Measurements from ENCODE around the gene ERFL.

Gene ERFL

GRCh38 chr19:41932720-41933332, 4.6 kb upstream of the ERFL start:
- no peak overlapping the region for H3K27ac ChIP-seq (ENCODE audit: extremely low read depth, low read depth, low read length)
- TF ChIP-seq ZNF16 (tag by site-specific recombination; IDR thresholded peaks at IDR 0.05; ENCODE audit: low read depth) (no peak), ZFHX2 (tag by site-specific recombination; conservative IDR thresholded peaks at IDR 0.05) (peak; percentile 34), ZNF596 (tag by site-specific recombination; IDR thresholded peaks at IDR 0.05) (0 out of 2 replicates have a peak, but pooled peaks have one; percentile 3), ZNF366 (tag by site-specific recombination; conservative IDR thresholded peaks at IDR 0.05) (peak; percentile 13; the same call in 1 of the 2 replicates), EGR2 (tag by site-specific recombination; IDR thresholded peaks at IDR 0.05; ENCODE audit: low read depth) (0 out of 2 replicates have a peak, but pooled peaks have one; percentile 57)
- peaks cover 7% of the 10 kb centered on the region for H3K4me1 ChIP-seq (ENCODE audit: control insufficient read depth, insufficient read depth, low read length)
- CTCF ChIA-PET, result interaction anchor here (0.5 to 3.5 kb wide), 5 partner anchors 12 to 241 kb away, joined by 3 to 22 read pairs (median 3); no protein-coding TSS in a partner anchor
- POLR2A ChIA-PET, result no interaction called here
- H3K4me3 ChIP-seq (ENCODE audit: low read depth, low read length), result no peak overlapping the region
- H3K36me3 ChIP-seq (ENCODE audit: control insufficient read depth in 2 of 2, insufficient read depth in 1 of 2, low read length in 2 of 2), result no peaks in the 10 kb centered on the region
- H3K9me3 ChIP-seq (ENCODE audit: control insufficient read depth, insufficient read depth, low read depth, low read length), result no peaks in the 10 kb centered on the region

GRCh38 chr19:41932259-41932719, 4.0 kb upstream of the ERFL start:
- ChIA-PET CTCF (interaction anchor here (0.9 to 3.5 kb wide), 3 partner anchors 18 to 59 kb away, joined by 3 to 22 read pairs (median 8); no protein-coding TSS in a partner anchor), POLR2A (no interaction called here)
- Histone ChIP-seq H3K27ac (ENCODE audit: extremely low read depth, low read depth, low read length) (no peak overlapping the region), H3K4me3 (ENCODE audit: low read depth, low read length) (no peak overlapping the region), H3K36me3 (ENCODE audit: control insufficient read depth in 2 of 2, insufficient read depth in 1 of 2, low read length in 2 of 2) (no peaks in the 10 kb centered on the region), H3K4me1 (ENCODE audit: control insufficient read depth, insufficient read depth, low read length) (peaks cover 7% of the 10 kb centered on the region), H3K9me3 (ENCODE audit: control insufficient read depth, insufficient read depth, low read depth, low read length) (no peaks in the 10 kb centered on the region)
- TF ChIP-seq WT1 (tag by site-specific recombination; IDR thresholded peaks at IDR 0.05) (peak; percentile 69; the same call in 1 of the 2 replicates), REPIN1 (tag by site-specific recombination; IDR thresholded peaks at IDR 0.05; ENCODE audit: low read depth) (no peak), ZBTB48 (tag by site-specific recombination; IDR thresholded peaks at IDR 0.05) (peak; percentile 41; the same call in 1 of the 2 replicates), PATZ1 (tag by site-specific recombination; IDR thresholded peaks at IDR 0.05) (peak; percentile 53; the same call in 1 of the 2 replicates), PRDM10 (tag by site-specific recombination; IDR thresholded peaks at IDR 0.05) (peak; percentile 51), ZIC2 (tag by site-specific recombination; IDR thresholded peaks at IDR 0.05) (peak; percentile 89), GLIS1 (tag by site-specific recombination; IDR thresholded peaks at IDR 0.05) (0 out of 2 replicates have a peak, but pooled peaks have one; percentile 13), ZNF549 (tag by site-specific recombination; IDR thresholded peaks at IDR 0.05) (no peak), ZNF394 (tag by site-specific recombination; IDR thresholded peaks at IDR 0.05; ENCODE audit: borderline replicate concordance) (no peak), ZNF398 (tag by site-specific recombination; IDR thresholded peaks at IDR 0.05) (peak; percentile 85), ZNF18 (tag by site-specific recombination; IDR thresholded peaks at IDR 0.05) (no peak)
